Measurements from ENCODE around the gene DCAF6. TPM values are rescaled to one million over a fixed set of nuclear protein-coding genes. Genes with fewer than 3 reads are reported as not detected.

DCAF6 gene
- total and polyA plus RNA-seq, 12 donors = 49.0 to 226 (median 197) TPM

GRCh38 chr1:167924102-167924501 lies 12.4 kb upstream of the DCAF6 start:
- no peaks in the 10 kb centered on the region for H3K9me3 ChIP-seq
- WGBS, 2 donors = 79 to 81% methylated on average over 2 of the region's 2 CpGs
- intact Hi-C loops (cut with DNase I) = loop anchor here in 1 of 10 donors (10.0 kb wide), 1 partner anchor 99 kb away; no protein-coding TSS in a partner anchor
- H3K27ac ChIP-seq = no peak overlapping the region
- H3K4me3 ChIP-seq = no peak overlapping the region
- DNase-seq (no peak), ATAC-seq (no peak)
- no peak for TF ChIP-seq CTCF (IDR thresholded peaks at IDR 0.05)
- no peaks in the 10 kb centered on the region for H3K27me3 ChIP-seq
- H3K4me1 ChIP-seq = peaks cover 0 to 68% (median 26%) of the 10 kb centered on the region in 9 donors
- H3K36me3 ChIP-seq = peaks cover 0 to 14% (median 0%) of the 10 kb centered on the region in 9 donors

- no peak overlapping the region for H3K4me3 ChIP-seq
- peaks cover 0 to 12% (median 0%) of the 10 kb centered on the region in 9 donors for H3K36me3 ChIP-seq
- H3K27ac ChIP-seq = no peak overlapping the region
- WGBS, 2 donors = 81 to 88% methylated on average over 2 of the region's 2 CpGs
- DNase-seq (no peak), ATAC-seq (no peak)
- no peaks in the 10 kb centered on the region for H3K27me3 ChIP-seq
- no peak for TF ChIP-seq CTCF (IDR thresholded peaks at IDR 0.05)
- intact Hi-C loops (cut with DNase I) = loop anchor here in 1 of 10 donors (10.0 kb wide), 1 partner anchor 100 kb away; no protein-coding TSS in a partner anchor
- no peaks in the 10 kb centered on the region for H3K9me3 ChIP-seq
- H3K4me1 ChIP-seq = peaks cover 0 to 70% (median 26%) of the 10 kb centered on the region in 9 donors
Observed at GRCh38 chr1:167924543-167925231, 11.8 kb upstream of the DCAF6 start.

- intact Hi-C loops (cut with DNase I) = loop anchor here in 1 of 10 donors (10.0 kb wide), 1 partner anchor 102 kb away; no protein-coding TSS in a partner anchor
- Histone ChIP-seq H3K36me3 (peaks cover 0 to 12% (median 0%) of the 10 kb centered on the region in 9 donors), H3K4me1 (peaks cover 0 to 80% (median 34%) of the 10 kb centered on the region in 9 donors), H3K27me3 (no peaks in the 10 kb centered on the region), H3K27ac (no peak overlapping the region), H3K4me3 (no peak overlapping the region), H3K9me3 (no peaks in the 10 kb centered on the region)
- TF ChIP-seq CTCF (IDR thresholded peaks at IDR 0.05) = no peak
- no peak for DNase-seq
- 76% methylated on average over 6 of the region's 6 CpGs for WGBS, 2 donors
- ATAC-seq = peak in 1 of 8 donors; percentile 38
Observed at GRCh38 chr1:167926486-167926997, 9.9 kb upstream of the DCAF6 start.

GRCh38 chr1:167927046-167927754 lies 9.3 kb upstream of the DCAF6 start:
- intact Hi-C loops (cut with DNase I) = loop anchor here in 1 of 10 donors (10.0 kb wide), 1 partner anchor 102 kb away; no protein-coding TSS in a partner anchor
- Histone ChIP-seq H3K4me1 (peaks cover 0 to 76% (median 37%) of the 10 kb centered on the region in 9 donors), H3K27ac (no peak overlapping the region), H3K4me3 (no peak overlapping the region), H3K36me3 (peaks cover 0 to 12% (median 0%) of the 10 kb centered on the region in 9 donors), H3K27me3 (no peaks in the 10 kb centered on the region), H3K9me3 (no peaks in the 10 kb centered on the region)
- TF ChIP-seq CTCF (IDR thresholded peaks at IDR 0.05) = no peak
- ATAC-seq (no peak), DNase-seq (no peak)
- 80 to 82% methylated on average over 4 of the region's 4 CpGs for WGBS, 2 donors

All from heart right ventricle (tissue), 16 donors.